Ovary (tissue), 3 donors: ENCODE results near the gene RSBN1L.

Experiments
- EP300 ChIP-seq: sonication (generic); formaldehyde crosslinking; IDR thresholded peaks from one replicate; pipeline ENCODE4 v1.6.1; 2017; ENCODE audit warnings: antibody characterized with exemption
- POLR2A ChIP-seq: fragments of 450-650 bp; IDR thresholded peaks from one replicate; pipeline ENCODE4 v1.6.1; 2017; ENCODE audit warnings: antibody characterized with exemption, mild to moderate bottlenecking, moderate library complexity
- TF ChIP-seq, protein P1 (sequence below), 3 donors: fragments of 450-650 bp in 2 of 3; fragments of 200-600 bp in 1 of 3; IDR thresholded peaks; one replicate each; pipeline versions ENCODE4 v1.5.1 to v1.8.0; 2016 to 2022; ENCODE audit warnings: antibody characterized with exemption in 3 of 3, mild to moderate bottlenecking in 1 of 3
- donor health status: DM: no; HTN: no; CAD: no.

DNA sequence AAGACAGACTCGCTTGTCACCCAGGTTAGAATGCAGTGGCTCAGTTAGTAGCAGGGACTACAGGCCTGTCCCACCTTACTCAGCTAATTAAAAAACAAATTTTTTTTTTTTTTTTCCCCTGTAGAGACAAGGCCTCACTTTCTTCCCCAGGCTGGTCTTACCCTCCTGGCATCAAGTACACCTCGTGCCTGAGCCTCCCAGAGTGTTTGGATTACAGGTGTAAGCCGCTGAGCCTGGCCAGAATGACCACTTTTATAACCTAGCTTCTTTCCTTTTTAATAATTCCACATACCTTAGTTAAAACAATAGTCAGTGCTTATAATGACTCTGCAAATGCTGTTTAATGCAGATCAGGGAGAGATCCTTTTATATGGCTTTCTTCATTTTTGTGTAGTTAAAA is 31.3 kb downstream of the RSBN1L start:
- TF ChIP-seq POLR2A: no peak
- TF ChIP-seq, protein P1, sequence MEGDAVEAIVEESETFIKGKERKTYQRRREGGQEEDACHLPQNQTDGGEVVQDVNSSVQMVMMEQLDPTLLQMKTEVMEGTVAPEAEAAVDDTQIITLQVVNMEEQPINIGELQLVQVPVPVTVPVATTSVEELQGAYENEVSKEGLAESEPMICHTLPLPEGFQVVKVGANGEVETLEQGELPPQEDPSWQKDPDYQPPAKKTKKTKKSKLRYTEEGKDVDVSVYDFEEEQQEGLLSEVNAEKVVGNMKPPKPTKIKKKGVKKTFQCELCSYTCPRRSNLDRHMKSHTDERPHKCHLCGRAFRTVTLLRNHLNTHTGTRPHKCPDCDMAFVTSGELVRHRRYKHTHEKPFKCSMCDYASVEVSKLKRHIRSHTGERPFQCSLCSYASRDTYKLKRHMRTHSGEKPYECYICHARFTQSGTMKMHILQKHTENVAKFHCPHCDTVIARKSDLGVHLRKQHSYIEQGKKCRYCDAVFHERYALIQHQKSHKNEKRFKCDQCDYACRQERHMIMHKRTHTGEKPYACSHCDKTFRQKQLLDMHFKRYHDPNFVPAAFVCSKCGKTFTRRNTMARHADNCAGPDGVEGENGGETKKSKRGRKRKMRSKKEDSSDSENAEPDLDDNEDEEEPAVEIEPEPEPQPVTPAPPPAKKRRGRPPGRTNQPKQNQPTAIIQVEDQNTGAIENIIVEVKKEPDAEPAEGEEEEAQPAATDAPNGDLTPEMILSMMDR (IDR thresholded peaks at IDR 0.05): no peak
- TF ChIP-seq EP300: no peak
